ENCODE data around the gene FKBP5. TPM values are rescaled to one million over a fixed set of nuclear protein-coding genes. Genes with fewer than 3 reads are reported as not detected.

FKBP5 gene
- total and polyA plus RNA-seq, 12 donors = 20.3 to 199 (median 48.6) TPM

- ATAC-seq (no peak), DNase-seq (no peak)
- TF ChIP-seq CTCF (IDR thresholded peaks at IDR 0.05) = no peak
- Histone ChIP-seq H3K27ac (no peak overlapping the region), H3K4me1 (peaks cover 0 to 12% (median 2%) of the 10 kb centered on the region in 9 donors), H3K4me3 (no peak overlapping the region), H3K27me3 (no peaks in the 10 kb centered on the region), H3K9me3 (no peaks in the 10 kb centered on the region), H3K36me3 (no peaks in the 10 kb centered on the region)
- intact Hi-C loops (cut with DNase I) = no loop called here
- WGBS, 2 donors = 90 to 91% methylated on average over 7 of the region's 7 CpGs
Observed at GRCh38 chr6:35713006-35713767, 24.5 kb upstream of the FKBP5 start.

GRCh38 chr6:35711731-35712130, 23.0 kb upstream of the FKBP5 start:
- intact Hi-C loops (cut with DNase I) = no loop called here
- Histone ChIP-seq H3K27me3 (no peaks in the 10 kb centered on the region), H3K4me1 (peaks cover 0 to 2% (median 0%) of the 10 kb centered on the region in 9 donors), H3K4me3 (no peak overlapping the region), H3K36me3 (no peaks in the 10 kb centered on the region), H3K9me3 (no peaks in the 10 kb centered on the region), H3K27ac (no peak overlapping the region)
- ATAC-seq (no peak), DNase-seq (no peak)
- TF ChIP-seq CTCF (IDR thresholded peaks at IDR 0.05) = no peak
- 95 to 97% methylated on average over 7 of the region's 7 CpGs for WGBS, 2 donors

- no peaks in the 10 kb centered on the region for H3K9me3 ChIP-seq
- intact Hi-C loops (cut with DNase I) = no loop called here
- ATAC-seq (peak in 2 of 8 donors; percentile 22 to 35), DNase-seq (no peak)
- no peaks in the 10 kb centered on the region for H3K27me3 ChIP-seq
- no peak overlapping the region for H3K27ac ChIP-seq
- TF ChIP-seq CTCF (IDR thresholded peaks at IDR 0.05) = no peak
- 82 to 87% methylated on average over 4 of the region's 4 CpGs for WGBS, 2 donors
- H3K4me1 ChIP-seq = peaks cover 0 to 13% (median 0%) of the 10 kb centered on the region in 9 donors
- H3K36me3 ChIP-seq = no peaks in the 10 kb centered on the region
- no peak overlapping the region for H3K4me3 ChIP-seq
Observed at GRCh38 chr6:35710241-35710847, 21.6 kb upstream of the FKBP5 start.

GRCh38 chr6:35708585-35708984, 19.9 kb upstream of the FKBP5 start:
- Histone ChIP-seq H3K4me1 (peaks cover 0 to 13% (median 0%) of the 10 kb centered on the region in 9 donors), H3K27ac (no peak overlapping the region), H3K4me3 (no peak overlapping the region), H3K9me3 (peaks cover 0 to 3% (median 0%) of the 10 kb centered on the region in 11 donors), H3K27me3 (no peaks in the 10 kb centered on the region), H3K36me3 (no peaks in the 10 kb centered on the region)
- no peak for TF ChIP-seq CTCF (IDR thresholded peaks at IDR 0.05)
- ATAC-seq (no peak), DNase-seq (no peak)
- intact Hi-C loops (cut with DNase I) = no loop called here

All from heart right ventricle (tissue), 16 donors.